Thyroid gland (tissue), 4 donors: Measurements from ENCODE around the gene ESYT2.

Experiments
- POLR2A ChIP-seq, 2 donors: fragments of 450-650 bp; IDR thresholded peaks; one replicate each; pipeline ENCODE4 v1.6.1; 2017; ENCODE audit warnings: antibody characterized with exemption in 2 of 2, mild to moderate bottlenecking in 2 of 2, moderate library complexity in 1 of 2
- TF ChIP-seq, protein P1 (sequence below), 6 experiments: fragments of 200-600 bp in 3 of 6; fragments of 450-650 bp in 3 of 6; sonication (generic) in 3 of 6; IDR thresholded peaks; one replicate each; pipeline ENCODE4 v1.5.1; 2016 to 2019; ENCODE audit warnings: antibody characterized with exemption in 6 of 6, mild to moderate bottlenecking in 2 of 6, inconsistent platforms in 1 of 6, moderate library complexity in 1 of 6

DNA sequence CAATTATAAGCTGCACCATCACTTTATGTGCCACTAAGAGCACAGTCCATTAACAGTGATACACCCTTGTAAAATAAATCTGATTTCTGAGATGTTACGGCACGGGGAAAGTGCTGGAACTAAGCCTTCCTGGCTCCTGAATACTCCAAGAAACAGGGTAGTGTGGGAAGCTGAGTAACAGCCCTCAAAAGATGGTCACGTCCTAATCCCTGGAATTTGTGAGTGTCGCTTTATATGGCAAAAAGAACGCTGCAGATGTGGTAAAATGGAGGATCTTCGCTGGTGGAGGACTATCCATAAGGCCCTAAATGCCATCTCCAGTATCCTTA, 13.5 kb downstream of the ESYT2 start:
- TF ChIP-seq, protein P1, sequence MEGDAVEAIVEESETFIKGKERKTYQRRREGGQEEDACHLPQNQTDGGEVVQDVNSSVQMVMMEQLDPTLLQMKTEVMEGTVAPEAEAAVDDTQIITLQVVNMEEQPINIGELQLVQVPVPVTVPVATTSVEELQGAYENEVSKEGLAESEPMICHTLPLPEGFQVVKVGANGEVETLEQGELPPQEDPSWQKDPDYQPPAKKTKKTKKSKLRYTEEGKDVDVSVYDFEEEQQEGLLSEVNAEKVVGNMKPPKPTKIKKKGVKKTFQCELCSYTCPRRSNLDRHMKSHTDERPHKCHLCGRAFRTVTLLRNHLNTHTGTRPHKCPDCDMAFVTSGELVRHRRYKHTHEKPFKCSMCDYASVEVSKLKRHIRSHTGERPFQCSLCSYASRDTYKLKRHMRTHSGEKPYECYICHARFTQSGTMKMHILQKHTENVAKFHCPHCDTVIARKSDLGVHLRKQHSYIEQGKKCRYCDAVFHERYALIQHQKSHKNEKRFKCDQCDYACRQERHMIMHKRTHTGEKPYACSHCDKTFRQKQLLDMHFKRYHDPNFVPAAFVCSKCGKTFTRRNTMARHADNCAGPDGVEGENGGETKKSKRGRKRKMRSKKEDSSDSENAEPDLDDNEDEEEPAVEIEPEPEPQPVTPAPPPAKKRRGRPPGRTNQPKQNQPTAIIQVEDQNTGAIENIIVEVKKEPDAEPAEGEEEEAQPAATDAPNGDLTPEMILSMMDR (IDR thresholded peaks at IDR 0.05) = no peak
- no peak for TF ChIP-seq POLR2A (IDR thresholded peaks at IDR 0.05)
